Spinal cord (tissue), 10 donors: Measurements from ENCODE around the gene STX1B. TPM values are rescaled to one million over a fixed set of nuclear protein-coding genes. Genes with fewer than 3 reads are reported as not detected.

Experiments
- DNase-seq, 6 donors: peaks; one replicate each; pipeline versions ENCODE4 v3.0.0 to v3.0.0-alpha.2; 2013 to 2015; ENCODE audit warnings: low spot score in 6 of 6, low read depth in 4 of 6
- H3K27ac ChIP-seq: one replicate; pipeline ENCODE4 v1.5.1; 2013; ENCODE audit warnings: low read depth, low read length, control low read depth
- H3K27me3 ChIP-seq: one replicate; pipeline ENCODE4 v1.6.1; 2013; ENCODE audit warnings: low read length; ENCODE audit not compliant: control insufficient read depth, insufficient read depth
- H3K36me3 ChIP-seq: one replicate; pipeline ENCODE4 v1.6.1; 2013; ENCODE audit warnings: low read length; ENCODE audit not compliant: control insufficient read depth, insufficient read depth
- H3K4me1 ChIP-seq: one replicate; pipeline ENCODE4 v1.6.1; 2013; ENCODE audit warnings: low read length; ENCODE audit not compliant: control insufficient read depth, insufficient read depth
- H3K4me3 ChIP-seq: one replicate; pipeline ENCODE4 v1.5.1; 2013; ENCODE audit warnings: low read depth, low read length, control low read depth
- H3K9me3 ChIP-seq: one replicate; pipeline ENCODE4 v1.6.1; 2013; ENCODE audit warnings: low read length; ENCODE audit not compliant: control insufficient read depth, insufficient read depth
- WGBS: methylation state at CpG from one replicate; pipeline ENCODE4 v1.1.5; 2013; ENCODE audit warnings: missing lambda C conversion rate; ENCODE audit not compliant: insufficient coverage; 5-methylcytosine and 5-hydroxymethylcytosine counted together
- polyA plus RNA-seq, 2 donors: library from polyadenylated mRNA; unstranded; fragments of 120-200 nt; gene quantifications; one replicate each; pipeline ENCODE4 v1.2.1, GENCODE V29; 2013; ENCODE audit not compliant: insufficient read length in 2 of 2
- total RNA-seq, 2 donors: library from RNA; depleted of rRNA in 1 of 2; stranded (reverse); fragments of 120-200 nt in 1 of 2; fragments of >200 nt in 1 of 2; gene quantifications; one replicate each; pipeline versions ENCODE4 v1.2.3 to v1.2.4, GENCODE V29; 2013 to 2014
- donor health status: healthy.

STX1B gene
- total and polyA plus RNA-seq, 4 donors = 16.0 to 130 (median 81.3) TPM

- peaks cover 37% of the 10 kb centered on the region for H3K36me3 ChIP-seq
- 30% methylated on average over 41 of the region's 42 CpGs for WGBS
- no peaks in the 10 kb centered on the region for H3K9me3 ChIP-seq
- H3K4me3 ChIP-seq = peak overlapping the region; percentile 96
- H3K27ac ChIP-seq = peak overlapping the region; percentile 99
- no peaks in the 10 kb centered on the region for H3K27me3 ChIP-seq
- peaks cover 27% of the 10 kb centered on the region for H3K4me1 ChIP-seq
- DNase-seq = peak in 2 of 6 donors; percentile 58 to 93
These were observed 53.6 kb downstream of the STX1B start for GRCh38 chr16:30956601-30957455.

GRCh38 chr16:30954993-30955392 lies 55.4 kb downstream of the STX1B start:
- Histone ChIP-seq H3K4me3 (no peak overlapping the region), H3K36me3 (peaks cover 23% of the 10 kb centered on the region), H3K27me3 (no peaks in the 10 kb centered on the region), H3K4me1 (peaks cover 41% of the 10 kb centered on the region), H3K9me3 (no peaks in the 10 kb centered on the region), H3K27ac (no peak overlapping the region)
- WGBS = 91% methylated on average over 4 of the region's 8 CpGs
- no peak for DNase-seq

- WGBS = 27% methylated on average over 13 of the region's 15 CpGs
- DNase-seq = peak in 4 of 6 donors; percentile 50 to 88 (median 74)
- no peak overlapping the region for H3K4me3 ChIP-seq
- H3K27ac ChIP-seq = peak overlapping the region; percentile 57
- no peaks in the 10 kb centered on the region for H3K9me3 ChIP-seq
- H3K4me1 ChIP-seq = peaks cover 48% of the 10 kb centered on the region
- H3K36me3 ChIP-seq = peaks cover 14% of the 10 kb centered on the region
- H3K27me3 ChIP-seq = no peaks in the 10 kb centered on the region
These were observed 56.8 kb downstream of the STX1B start for GRCh38 chr16:30953511-30954124.

GRCh38 chr16:30953111-30953510 lies 57.3 kb downstream of the STX1B start:
- Histone ChIP-seq H3K4me1 (peaks cover 48% of the 10 kb centered on the region), H3K4me3 (no peak overlapping the region), H3K36me3 (peaks cover 14% of the 10 kb centered on the region), H3K9me3 (no peaks in the 10 kb centered on the region), H3K27ac (no peak overlapping the region), H3K27me3 (no peaks in the 10 kb centered on the region)
- WGBS = 82% methylated on average over 6 of the region's 9 CpGs
- no peak for DNase-seq

GRCh38 chr16:30951750-30952149 lies 58.7 kb downstream of the STX1B start:
- H3K4me3 ChIP-seq = no peak overlapping the region
- DNase-seq = peak in 1 of 6 donors; percentile 86
- peaks cover 56% of the 10 kb centered on the region for H3K4me1 ChIP-seq
- no peaks in the 10 kb centered on the region for H3K9me3 ChIP-seq
- H3K36me3 ChIP-seq = peaks cover 24% of the 10 kb centered on the region
- WGBS = 47% methylated on average over 3 of the region's 3 CpGs
- H3K27me3 ChIP-seq = no peaks in the 10 kb centered on the region
- no peak overlapping the region for H3K27ac ChIP-seq

GRCh38 chr16:30951193-30951592 lies 59.2 kb downstream of the STX1B start:
- no peak overlapping the region for H3K27ac ChIP-seq
- peaks cover 28% of the 10 kb centered on the region for H3K36me3 ChIP-seq
- no CpG with 5 or more reads among the region's 1 CpG for WGBS
- H3K9me3 ChIP-seq = no peaks in the 10 kb centered on the region
- H3K4me1 ChIP-seq = peaks cover 52% of the 10 kb centered on the region
- no peak overlapping the region for H3K4me3 ChIP-seq
- no peaks in the 10 kb centered on the region for H3K27me3 ChIP-seq
- no peak for DNase-seq

GRCh38 chr16:30950516-30951065 lies 59.8 kb downstream of the STX1B start:
- 74% methylated on average over 6 of the region's 8 CpGs for WGBS
- Histone ChIP-seq H3K36me3 (peaks cover 28% of the 10 kb centered on the region), H3K27me3 (no peaks in the 10 kb centered on the region), H3K4me3 (peak overlapping the region; percentile 76), H3K27ac (peak overlapping the region; percentile 25), H3K4me1 (peaks cover 52% of the 10 kb centered on the region), H3K9me3 (no peaks in the 10 kb centered on the region)
- DNase-seq = no peak

GRCh38 chr16:30949650-30950515 lies 60.6 kb downstream of the STX1B start:
- Histone ChIP-seq H3K36me3 (peaks cover 31% of the 10 kb centered on the region), H3K4me3 (peak overlapping the region; percentile 76), H3K27me3 (no peaks in the 10 kb centered on the region), H3K9me3 (no peaks in the 10 kb centered on the region), H3K27ac (peak overlapping the region; percentile 92), H3K4me1 (peaks cover 52% of the 10 kb centered on the region)
- DNase-seq = no peak
- WGBS = 16% methylated on average over 21 of the region's 21 CpGs
